GM23338 (cell line): ENCODE results near the gene CNOT8. TPM values are rescaled to one million over a fixed set of nuclear protein-coding genes. Genes with fewer than 3 reads are reported as not detected.

ENCODE experiments used
- ATAC-seq: fragments of 200-7000 bp; cut with Tn5 transposase; 3 replicates; pipeline ENCODE4 v1.9.1; 2020
- DNase-seq: peaks from one replicate; pipeline ENCODE4 v3.0.0-alpha.2; 2015; ENCODE audit warnings: low spot score
- H2AFZ ChIP-seq: fragments of 200-600 bp; sonication (generic); 2 replicates; pipeline ENCODE4 v1.8.0; 2016; ENCODE audit warnings: antibody characterized with exemption, mild to moderate bottlenecking, moderate library complexity
- H3F3A ChIP-seq: fragments of 200-600 bp; sonication (generic); replicated peaks from 2 replicates; pipeline ENCODE4 v1.8.0; 2017; ENCODE audit warnings: antibody characterized with exemption, mixed run types, low read depth
- H3K27ac ChIP-seq: fragments of 200-600 bp; sonication (generic); 2 replicates; pipeline ENCODE4 v1.6.1; 2016; ENCODE audit warnings: low read depth
- H3K27me3 ChIP-seq: fragments of 200-600 bp; sonication (generic); 2 replicates; pipeline ENCODE4 v1.8.0; 2016; ENCODE audit warnings: mild to moderate bottlenecking, mixed run types, moderate library complexity; ENCODE audit not compliant: insufficient read depth
- H3K36me3 ChIP-seq: fragments of 200-600 bp; sonication (generic); 2 replicates; pipeline ENCODE4 v1.8.0; 2016; ENCODE audit warnings: mild to moderate bottlenecking; ENCODE audit not compliant: insufficient read depth
- H3K4me1 ChIP-seq: fragments of 200-600 bp; sonication (generic); 2 replicates; pipeline ENCODE4 v1.8.0; 2016; ENCODE audit warnings: mild to moderate bottlenecking, moderate library complexity; ENCODE audit not compliant: insufficient read depth
- H3K4me2 ChIP-seq: fragments of 200-600 bp; sonication (generic); 2 replicates; pipeline ENCODE4 v1.7.1; 2017; ENCODE audit warnings: mixed run types
- H3K4me3 ChIP-seq: fragments of 200-600 bp; sonication (generic); 2 replicates; pipeline ENCODE4 v1.6.1; 2016; ENCODE audit warnings: mixed run types
- H3K79me2 ChIP-seq: fragments of 200-600 bp; sonication (generic); replicated peaks from 2 replicates; pipeline ENCODE4 v1.8.0; 2017; ENCODE audit warnings: mild to moderate bottlenecking; ENCODE audit not compliant: insufficient read depth
- H3K9me2 ChIP-seq: fragments of 200-600 bp; sonication (generic); 2 replicates; pipeline ENCODE4 v1.8.0; 2017; ENCODE audit not compliant: insufficient read depth
- H4K20me1 ChIP-seq: fragments of 200-600 bp; sonication (generic); replicated peaks from 2 replicates; pipeline ENCODE4 v1.8.0; 2017; ENCODE audit warnings: mild to moderate bottlenecking; ENCODE audit not compliant: insufficient read depth
- H3K27ac Mint-ChIP-seq: 2 replicates; pipeline ENCODE4 v1.8.0; 2020; ENCODE audit warnings: inconsistent platforms, mild to moderate bottlenecking, moderate library complexity, mixed read lengths
- H3K27me3 Mint-ChIP-seq: 3 replicates; pipeline ENCODE4 v1.8.0; 2022; ENCODE audit warnings: low read depth, mild to moderate bottlenecking, moderate library complexity, mixed read lengths, inconsistent platforms; ENCODE audit not compliant: insufficient read depth, poor library complexity
- H3K36me3 Mint-ChIP-seq: 3 replicates; pipeline ENCODE4 v1.8.0; 2021; ENCODE audit warnings: low read depth, mild to moderate bottlenecking, inconsistent platforms, moderate library complexity, mixed read lengths
- H3K4me1 Mint-ChIP-seq: 3 replicates; pipeline ENCODE4 v1.8.0; 2020; ENCODE audit warnings: mild to moderate bottlenecking, inconsistent platforms, mixed read lengths
- H3K4me3 Mint-ChIP-seq: 3 replicates; pipeline ENCODE4 v1.8.0; 2021; ENCODE audit warnings: moderate library complexity, mild to moderate bottlenecking, inconsistent platforms, mixed read lengths
- H3K9me3 Mint-ChIP-seq: 3 replicates; pipeline ENCODE4 v1.8.0; 2020; ENCODE audit warnings: moderate library complexity, mild to moderate bottlenecking, inconsistent platforms, mixed read lengths
- CREB1 ChIP-seq: fragments of 250-450 bp; sonication (Bioruptor Pico); IDR thresholded peaks from 2 replicates; pipeline ENCODE4 v1.5.0; 2020; ENCODE audit warnings: low read depth, mild to moderate bottlenecking, moderate library complexity
- EZH2 ChIP-seq: fragments of 200-600 bp; sonication (generic); IDR thresholded peaks from one replicate; pipeline ENCODE4 v1.8.0; 2017; ENCODE audit warnings: antibody characterized with exemption, mild to moderate bottlenecking, low read depth; ENCODE audit not compliant: unreplicated experiment
- EZH2phosphoT487 ChIP-seq: fragments of 200-600 bp; sonication (generic); IDR thresholded peaks from one replicate; pipeline ENCODE4 v1.8.1; 2018; ENCODE audit warnings: antibody characterized with exemption; ENCODE audit not compliant: unreplicated experiment
- JUNB ChIP-seq: IDR thresholded peaks from one replicate; pipeline ENCODE4 v1.6.1; 2016; ENCODE audit warnings: antibody characterized with exemption; ENCODE audit not compliant: unreplicated experiment
- NANOG ChIP-seq: IDR thresholded peaks from 2 replicates; pipeline ENCODE4 v1.6.1; 2016; ENCODE audit warnings: antibody characterized with exemption, borderline replicate concordance
- POLR2AphosphoS5 ChIP-seq: IDR thresholded peaks from 2 replicates; pipeline ENCODE4 v1.6.1; 2016; ENCODE audit warnings: antibody characterized with exemption, low read depth
- STAT1 ChIP-seq: IDR thresholded peaks from one replicate; pipeline ENCODE4 v1.6.1; 2016; ENCODE audit warnings: antibody characterized with exemption; ENCODE audit not compliant: unreplicated experiment
- ZNF114 ChIP-seq: fragments of 250-450 bp; sonication (Bioruptor Pico); IDR thresholded peaks from 2 replicates; pipeline ENCODE4 v1.5.0; 2020; ENCODE audit warnings: mild to moderate bottlenecking, moderate library complexity
- ZNF331 ChIP-seq: fragments of 250-450 bp; sonication (Bioruptor Pico); IDR thresholded peaks from 2 replicates; pipeline ENCODE4 v1.5.0; 2020; ENCODE audit warnings: low read depth, mild to moderate bottlenecking, moderate library complexity
- polyA plus RNA-seq: library from polyadenylated mRNA; unstranded; fragments of >200 nt; fragmentation: Nextera tagmentation; extraction: Ambion mirVana; gene quantifications from 2 replicates; pipeline ENCODE4 v1.2.1, GENCODE V29; 2016
- total RNA-seq: library from RNA; depleted of rRNA; stranded (reverse); fragments of >200 nt; shearing (Covaris generic); gene quantifications from 2 replicates; pipeline ENCODE4 v1.2.3, GENCODE V29; 2014
- TF ChIP-seq, protein P1 (sequence below), 2 experiments: fragments of 200-600 bp in 1 of 2; sonication (generic) in 1 of 2; conservative IDR thresholded peaks; 2 replicates each; pipeline versions ENCODE4 v1.5.1 to v1.6.1; 2016 to 2017; ENCODE audit warnings: antibody characterized with exemption in 2 of 2, low read depth in 2 of 2, mild to moderate bottlenecking in 2 of 2, moderate library complexity in 1 of 2
- TF ChIP-seq, protein P2 (sequence below): IDR thresholded peaks from one replicate; pipeline ENCODE4 v1.6.1; 2018; ENCODE audit warnings: antibody characterized with exemption; ENCODE audit not compliant: unreplicated experiment
- TF ChIP-seq, protein P3 (sequence below): IDR thresholded peaks from 2 replicates; pipeline ENCODE4 v1.6.1; 2016; ENCODE audit warnings: antibody characterized with exemption

Gene CNOT8
- total and polyA plus RNA-seq, 2 experiments from 2014 or later = 31.2 to 77.7 TPM

DNA sequence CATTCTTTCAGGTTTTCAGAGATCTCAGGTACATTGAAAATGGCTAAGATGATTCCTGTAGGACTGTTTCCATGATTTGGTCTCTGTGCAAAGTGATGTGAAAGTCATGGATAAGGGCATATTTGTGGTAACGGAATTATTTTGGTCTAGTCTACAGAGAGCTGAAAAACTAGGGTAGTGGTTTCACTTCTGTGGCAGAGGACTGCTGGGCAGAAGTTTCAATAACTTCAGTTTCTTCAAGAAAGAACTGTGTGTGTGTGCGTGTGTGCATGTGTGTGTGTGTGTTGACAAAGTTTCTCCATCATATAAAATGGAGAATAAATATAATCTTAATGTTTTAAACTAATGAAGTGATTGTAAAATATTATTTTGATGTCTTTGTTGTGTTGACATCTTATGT lies 4.3 kb downstream of the CNOT8 start:
- H3K27ac ChIP-seq = no peak overlapping the region
- H3K4me3 ChIP-seq = no peak overlapping the region
- H3K36me3 ChIP-seq = peaks cover 28% of the 10 kb centered on the region
- Mint-ChIP-seq H3K4me3 (no peak overlapping the region), H3K27me3 (peaks cover 8% of the 10 kb centered on the region), H3K36me3 (peaks cover 39% of the 10 kb centered on the region), H3K27ac (no peak overlapping the region), H3K9me3 (no peaks in the 10 kb centered on the region), H3K4me1 (peaks cover 18% of the 10 kb centered on the region)
- no peaks in the 10 kb centered on the region for H3K9me2 ChIP-seq
- peaks cover 18% of the 10 kb centered on the region for H3K4me1 ChIP-seq
- TF ChIP-seq STAT1 = no peak
- TF ChIP-seq, protein P1, sequence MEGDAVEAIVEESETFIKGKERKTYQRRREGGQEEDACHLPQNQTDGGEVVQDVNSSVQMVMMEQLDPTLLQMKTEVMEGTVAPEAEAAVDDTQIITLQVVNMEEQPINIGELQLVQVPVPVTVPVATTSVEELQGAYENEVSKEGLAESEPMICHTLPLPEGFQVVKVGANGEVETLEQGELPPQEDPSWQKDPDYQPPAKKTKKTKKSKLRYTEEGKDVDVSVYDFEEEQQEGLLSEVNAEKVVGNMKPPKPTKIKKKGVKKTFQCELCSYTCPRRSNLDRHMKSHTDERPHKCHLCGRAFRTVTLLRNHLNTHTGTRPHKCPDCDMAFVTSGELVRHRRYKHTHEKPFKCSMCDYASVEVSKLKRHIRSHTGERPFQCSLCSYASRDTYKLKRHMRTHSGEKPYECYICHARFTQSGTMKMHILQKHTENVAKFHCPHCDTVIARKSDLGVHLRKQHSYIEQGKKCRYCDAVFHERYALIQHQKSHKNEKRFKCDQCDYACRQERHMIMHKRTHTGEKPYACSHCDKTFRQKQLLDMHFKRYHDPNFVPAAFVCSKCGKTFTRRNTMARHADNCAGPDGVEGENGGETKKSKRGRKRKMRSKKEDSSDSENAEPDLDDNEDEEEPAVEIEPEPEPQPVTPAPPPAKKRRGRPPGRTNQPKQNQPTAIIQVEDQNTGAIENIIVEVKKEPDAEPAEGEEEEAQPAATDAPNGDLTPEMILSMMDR (conservative IDR thresholded peaks at IDR 0.05; ENCODE audit: low read depth in 2 of 2) = no peak
- TF ChIP-seq EZH2phosphoT487 = no peak
- TF ChIP-seq EZH2 = no peak
- TF ChIP-seq POLR2AphosphoS5 = no peak
- no peak for TF ChIP-seq ZNF331
- no peak for TF ChIP-seq JUNB
- no peak for TF ChIP-seq CREB1 (CRISPR knock-in tag)
- no peak for TF ChIP-seq ZNF114 (CRISPR knock-in tag)
- no peak for TF ChIP-seq NANOG
- TF ChIP-seq, protein P2, sequence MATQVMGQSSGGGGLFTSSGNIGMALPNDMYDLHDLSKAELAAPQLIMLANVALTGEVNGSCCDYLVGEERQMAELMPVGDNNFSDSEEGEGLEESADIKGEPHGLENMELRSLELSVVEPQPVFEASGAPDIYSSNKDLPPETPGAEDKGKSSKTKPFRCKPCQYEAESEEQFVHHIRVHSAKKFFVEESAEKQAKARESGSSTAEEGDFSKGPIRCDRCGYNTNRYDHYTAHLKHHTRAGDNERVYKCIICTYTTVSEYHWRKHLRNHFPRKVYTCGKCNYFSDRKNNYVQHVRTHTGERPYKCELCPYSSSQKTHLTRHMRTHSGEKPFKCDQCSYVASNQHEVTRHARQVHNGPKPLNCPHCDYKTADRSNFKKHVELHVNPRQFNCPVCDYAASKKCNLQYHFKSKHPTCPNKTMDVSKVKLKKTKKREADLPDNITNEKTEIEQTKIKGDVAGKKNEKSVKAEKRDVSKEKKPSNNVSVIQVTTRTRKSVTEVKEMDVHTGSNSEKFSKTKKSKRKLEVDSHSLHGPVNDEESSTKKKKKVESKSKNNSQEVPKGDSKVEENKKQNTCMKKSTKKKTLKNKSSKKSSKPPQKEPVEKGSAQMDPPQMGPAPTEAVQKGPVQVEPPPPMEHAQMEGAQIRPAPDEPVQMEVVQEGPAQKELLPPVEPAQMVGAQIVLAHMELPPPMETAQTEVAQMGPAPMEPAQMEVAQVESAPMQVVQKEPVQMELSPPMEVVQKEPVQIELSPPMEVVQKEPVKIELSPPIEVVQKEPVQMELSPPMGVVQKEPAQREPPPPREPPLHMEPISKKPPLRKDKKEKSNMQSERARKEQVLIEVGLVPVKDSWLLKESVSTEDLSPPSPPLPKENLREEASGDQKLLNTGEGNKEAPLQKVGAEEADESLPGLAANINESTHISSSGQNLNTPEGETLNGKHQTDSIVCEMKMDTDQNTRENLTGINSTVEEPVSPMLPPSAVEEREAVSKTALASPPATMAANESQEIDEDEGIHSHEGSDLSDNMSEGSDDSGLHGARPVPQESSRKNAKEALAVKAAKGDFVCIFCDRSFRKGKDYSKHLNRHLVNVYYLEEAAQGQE = no peak
- TF ChIP-seq, protein P3, sequence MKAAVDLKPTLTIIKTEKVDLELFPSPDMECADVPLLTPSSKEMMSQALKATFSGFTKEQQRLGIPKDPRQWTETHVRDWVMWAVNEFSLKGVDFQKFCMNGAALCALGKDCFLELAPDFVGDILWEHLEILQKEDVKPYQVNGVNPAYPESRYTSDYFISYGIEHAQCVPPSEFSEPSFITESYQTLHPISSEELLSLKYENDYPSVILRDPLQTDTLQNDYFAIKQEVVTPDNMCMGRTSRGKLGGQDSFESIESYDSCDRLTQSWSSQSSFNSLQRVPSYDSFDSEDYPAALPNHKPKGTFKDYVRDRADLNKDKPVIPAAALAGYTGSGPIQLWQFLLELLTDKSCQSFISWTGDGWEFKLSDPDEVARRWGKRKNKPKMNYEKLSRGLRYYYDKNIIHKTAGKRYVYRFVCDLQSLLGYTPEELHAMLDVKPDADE = no peak
- peaks cover 77% of the 10 kb centered on the region for H3K79me2 ChIP-seq
- ATAC-seq = no peak
- H4K20me1 ChIP-seq = peaks cover 22% of the 10 kb centered on the region
- H3F3A ChIP-seq = 0 out of 2 replicates have a peak, but pooled peaks cover 13% of the 10 kb centered on the region
- H3K4me2 ChIP-seq = no peak overlapping the region
- no peaks in the 10 kb centered on the region for H3K27me3 ChIP-seq
- no peak for DNase-seq
- H2AFZ ChIP-seq = no peak overlapping the region
